SK-N-SH (cell line): ENCODE data around the gene OR2S2.

Experiments used
- NRF1 ChIP-seq: IDR thresholded peaks from 2 replicates; pipeline ENCODE4 v1.6.1; 2012; ENCODE audit warnings: low read depth, mild to moderate bottlenecking, low read length
- POLR2AphosphoS5 ChIP-seq: IDR thresholded peaks from 2 replicates; pipeline ENCODE4 v1.6.1; 2012; ENCODE audit warnings: low read depth, low read length

DNA sequence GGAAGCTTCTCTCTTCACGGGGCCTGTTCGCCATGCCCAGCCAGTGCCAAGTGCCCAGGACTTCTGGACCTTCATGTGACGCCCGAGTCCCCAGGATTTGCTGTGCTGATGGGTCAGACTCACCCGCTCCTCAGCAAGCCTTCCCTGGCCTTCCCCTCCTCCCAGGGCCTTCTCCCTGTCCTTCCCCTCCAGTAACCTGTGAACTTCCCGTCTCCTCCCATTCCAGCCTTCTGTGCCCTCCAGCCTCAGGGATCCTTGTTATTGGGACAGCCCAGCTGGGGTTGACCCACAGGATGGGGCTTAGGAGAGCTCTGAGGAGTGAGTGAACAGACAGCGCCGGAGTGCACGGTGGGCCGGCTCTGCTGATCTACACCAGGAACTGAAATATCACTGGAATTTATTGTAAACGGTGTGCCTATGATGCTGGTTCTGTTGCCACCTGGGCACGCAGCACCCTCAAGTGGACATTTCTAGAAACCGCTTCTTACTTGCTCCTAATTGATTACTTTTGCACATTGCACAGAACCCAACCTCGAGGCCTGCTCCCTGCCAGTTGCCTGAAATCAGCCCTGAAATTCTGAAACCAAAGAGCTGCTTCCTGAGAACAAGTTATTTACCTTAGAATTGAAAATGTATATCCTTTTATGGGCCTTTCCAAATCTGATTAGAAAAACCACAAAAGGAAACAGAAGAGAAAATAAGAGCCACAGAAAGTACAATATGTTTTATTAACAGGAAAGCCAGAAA is 47.2 kb downstream of the OR2S2 start:
- TF ChIP-seq NRF1 (no peak), POLR2AphosphoS5 (no peak)
